GM23338 (cell line): ENCODE data around the gene TAS2R30. TPM values are rescaled to one million over a fixed set of nuclear protein-coding genes. Genes with fewer than 3 reads are reported as not detected.

Experiments used
- ATAC-seq: fragments of 200-7000 bp; cut with Tn5 transposase; 3 replicates; pipeline ENCODE4 v1.9.1; 2020
- DNase-seq: peaks from one replicate; pipeline ENCODE4 v3.0.0-alpha.2; 2015; ENCODE audit warnings: low spot score
- H2AFZ ChIP-seq: fragments of 200-600 bp; sonication (generic); 2 replicates; pipeline ENCODE4 v1.8.0; 2016; ENCODE audit warnings: antibody characterized with exemption, mild to moderate bottlenecking, moderate library complexity
- H3F3A ChIP-seq: fragments of 200-600 bp; sonication (generic); replicated peaks from 2 replicates; pipeline ENCODE4 v1.8.0; 2017; ENCODE audit warnings: antibody characterized with exemption, mixed run types, low read depth
- H3K27ac ChIP-seq: fragments of 200-600 bp; sonication (generic); 2 replicates; pipeline ENCODE4 v1.6.1; 2016; ENCODE audit warnings: low read depth
- H3K27me3 ChIP-seq: fragments of 200-600 bp; sonication (generic); 2 replicates; pipeline ENCODE4 v1.8.0; 2016; ENCODE audit warnings: mild to moderate bottlenecking, mixed run types, moderate library complexity; ENCODE audit not compliant: insufficient read depth
- H3K36me3 ChIP-seq: fragments of 200-600 bp; sonication (generic); 2 replicates; pipeline ENCODE4 v1.8.0; 2016; ENCODE audit warnings: mild to moderate bottlenecking; ENCODE audit not compliant: insufficient read depth
- H3K4me1 ChIP-seq: fragments of 200-600 bp; sonication (generic); 2 replicates; pipeline ENCODE4 v1.8.0; 2016; ENCODE audit warnings: mild to moderate bottlenecking, moderate library complexity; ENCODE audit not compliant: insufficient read depth
- H3K4me2 ChIP-seq: fragments of 200-600 bp; sonication (generic); 2 replicates; pipeline ENCODE4 v1.7.1; 2017; ENCODE audit warnings: mixed run types
- H3K4me3 ChIP-seq: fragments of 200-600 bp; sonication (generic); 2 replicates; pipeline ENCODE4 v1.6.1; 2016; ENCODE audit warnings: mixed run types
- H3K79me2 ChIP-seq: fragments of 200-600 bp; sonication (generic); replicated peaks from 2 replicates; pipeline ENCODE4 v1.8.0; 2017; ENCODE audit warnings: mild to moderate bottlenecking; ENCODE audit not compliant: insufficient read depth
- H3K9me2 ChIP-seq: fragments of 200-600 bp; sonication (generic); 2 replicates; pipeline ENCODE4 v1.8.0; 2017; ENCODE audit not compliant: insufficient read depth
- H4K20me1 ChIP-seq: fragments of 200-600 bp; sonication (generic); replicated peaks from 2 replicates; pipeline ENCODE4 v1.8.0; 2017; ENCODE audit warnings: mild to moderate bottlenecking; ENCODE audit not compliant: insufficient read depth
- H3K27ac Mint-ChIP-seq: 2 replicates; pipeline ENCODE4 v1.8.0; 2020; ENCODE audit warnings: inconsistent platforms, mild to moderate bottlenecking, moderate library complexity, mixed read lengths
- H3K27me3 Mint-ChIP-seq: 3 replicates; pipeline ENCODE4 v1.8.0; 2022; ENCODE audit warnings: low read depth, mild to moderate bottlenecking, moderate library complexity, mixed read lengths, inconsistent platforms; ENCODE audit not compliant: insufficient read depth, poor library complexity
- H3K36me3 Mint-ChIP-seq: 3 replicates; pipeline ENCODE4 v1.8.0; 2021; ENCODE audit warnings: low read depth, mild to moderate bottlenecking, inconsistent platforms, moderate library complexity, mixed read lengths
- H3K4me1 Mint-ChIP-seq: 3 replicates; pipeline ENCODE4 v1.8.0; 2020; ENCODE audit warnings: mild to moderate bottlenecking, inconsistent platforms, mixed read lengths
- H3K4me3 Mint-ChIP-seq: 3 replicates; pipeline ENCODE4 v1.8.0; 2021; ENCODE audit warnings: moderate library complexity, mild to moderate bottlenecking, inconsistent platforms, mixed read lengths
- H3K9me3 Mint-ChIP-seq: 3 replicates; pipeline ENCODE4 v1.8.0; 2020; ENCODE audit warnings: moderate library complexity, mild to moderate bottlenecking, inconsistent platforms, mixed read lengths
- CREB1 ChIP-seq: fragments of 250-450 bp; sonication (Bioruptor Pico); IDR thresholded peaks from 2 replicates; pipeline ENCODE4 v1.5.0; 2020; ENCODE audit warnings: low read depth, mild to moderate bottlenecking, moderate library complexity
- EZH2 ChIP-seq: fragments of 200-600 bp; sonication (generic); IDR thresholded peaks from one replicate; pipeline ENCODE4 v1.8.0; 2017; ENCODE audit warnings: antibody characterized with exemption, mild to moderate bottlenecking, low read depth; ENCODE audit not compliant: unreplicated experiment
- EZH2phosphoT487 ChIP-seq: fragments of 200-600 bp; sonication (generic); IDR thresholded peaks from one replicate; pipeline ENCODE4 v1.8.1; 2018; ENCODE audit warnings: antibody characterized with exemption; ENCODE audit not compliant: unreplicated experiment
- JUNB ChIP-seq: IDR thresholded peaks from one replicate; pipeline ENCODE4 v1.6.1; 2016; ENCODE audit warnings: antibody characterized with exemption; ENCODE audit not compliant: unreplicated experiment
- NANOG ChIP-seq: IDR thresholded peaks from 2 replicates; pipeline ENCODE4 v1.6.1; 2016; ENCODE audit warnings: antibody characterized with exemption, borderline replicate concordance
- POLR2AphosphoS5 ChIP-seq: IDR thresholded peaks from 2 replicates; pipeline ENCODE4 v1.6.1; 2016; ENCODE audit warnings: antibody characterized with exemption, low read depth
- STAT1 ChIP-seq: IDR thresholded peaks from one replicate; pipeline ENCODE4 v1.6.1; 2016; ENCODE audit warnings: antibody characterized with exemption; ENCODE audit not compliant: unreplicated experiment
- ZNF114 ChIP-seq: fragments of 250-450 bp; sonication (Bioruptor Pico); IDR thresholded peaks from 2 replicates; pipeline ENCODE4 v1.5.0; 2020; ENCODE audit warnings: mild to moderate bottlenecking, moderate library complexity
- ZNF331 ChIP-seq: fragments of 250-450 bp; sonication (Bioruptor Pico); IDR thresholded peaks from 2 replicates; pipeline ENCODE4 v1.5.0; 2020; ENCODE audit warnings: low read depth, mild to moderate bottlenecking, moderate library complexity
- polyA plus RNA-seq: library from polyadenylated mRNA; unstranded; fragments of >200 nt; fragmentation: Nextera tagmentation; extraction: Ambion mirVana; gene quantifications from 2 replicates; pipeline ENCODE4 v1.2.1, GENCODE V29; 2016
- total RNA-seq: library from RNA; depleted of rRNA; stranded (reverse); fragments of >200 nt; shearing (Covaris generic); gene quantifications from 2 replicates; pipeline ENCODE4 v1.2.3, GENCODE V29; 2014
- TF ChIP-seq, protein P1 (sequence below): fragments of 250-450 bp; sonication (Bioruptor Pico); IDR thresholded peaks from 2 replicates; pipeline ENCODE4 v1.5.0; 2020; ENCODE audit warnings: mild to moderate bottlenecking, moderate library complexity
- TF ChIP-seq, protein P2 (sequence below): IDR thresholded peaks from one replicate; pipeline ENCODE4 v1.6.1; 2018; ENCODE audit warnings: antibody characterized with exemption; ENCODE audit not compliant: unreplicated experiment
- TF ChIP-seq, protein P3 (sequence below), 2 experiments: fragments of 200-600 bp in 1 of 2; sonication (generic) in 1 of 2; conservative IDR thresholded peaks; 2 replicates each; pipeline versions ENCODE4 v1.5.1 to v1.6.1; 2016 to 2017; ENCODE audit warnings: antibody characterized with exemption in 2 of 2, low read depth in 2 of 2, mild to moderate bottlenecking in 2 of 2, moderate library complexity in 1 of 2
- TF ChIP-seq, protein P4 (sequence below): IDR thresholded peaks from 2 replicates; pipeline ENCODE4 v1.6.1; 2016; ENCODE audit warnings: antibody characterized with exemption

Gene TAS2R30
- total and polyA plus RNA-seq, 2 experiments from 2014 or later = 0.39 to 13.7 TPM

DNA sequence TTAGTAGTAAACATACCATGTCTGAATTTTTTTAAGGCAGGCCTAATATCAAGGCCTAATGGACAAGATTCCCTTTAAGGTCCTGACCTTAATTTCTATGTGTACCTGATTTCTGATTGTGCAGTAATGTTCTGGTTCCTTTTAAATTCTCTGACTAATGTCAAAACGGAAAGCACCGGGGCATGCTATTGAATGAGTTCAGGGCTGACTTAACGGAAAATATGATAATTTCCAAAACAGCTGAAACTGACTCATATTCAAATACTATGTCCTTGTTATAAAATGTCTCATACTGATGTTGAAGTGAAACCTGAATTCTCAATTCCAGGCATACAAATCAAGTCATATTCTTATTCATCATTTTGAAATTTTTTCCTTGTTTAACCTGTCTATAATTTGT, 49.0 kb downstream of the TAS2R30 start:
- no peaks in the 10 kb centered on the region for H3K27me3 Mint-ChIP-seq
- peaks cover 28% of the 10 kb centered on the region for H3K36me3 Mint-ChIP-seq
- no peaks in the 10 kb centered on the region for H3K36me3 ChIP-seq
- no peaks in the 10 kb centered on the region for H3K9me2 ChIP-seq
- DNase-seq (no peak), ATAC-seq (no peak)
- H3K4me1 ChIP-seq = no peaks in the 10 kb centered on the region
- H3K4me2 ChIP-seq = no peak overlapping the region
- no peaks in the 10 kb centered on the region for H3K4me1 Mint-ChIP-seq
- H3K9me3 Mint-ChIP-seq = peaks cover 21% of the 10 kb centered on the region
- no peak overlapping the region for H2AFZ ChIP-seq
- H3K27ac Mint-ChIP-seq = no peak overlapping the region
- no peak overlapping the region for H3K27ac ChIP-seq
- H3K4me3 Mint-ChIP-seq = no peak overlapping the region
- no peaks in the 10 kb centered on the region for H3F3A ChIP-seq
- no peaks in the 10 kb centered on the region for H3K27me3 ChIP-seq
- no peaks in the 10 kb centered on the region for H4K20me1 ChIP-seq
- no peak for TF ChIP-seq EZH2
- TF ChIP-seq, protein P1, sequence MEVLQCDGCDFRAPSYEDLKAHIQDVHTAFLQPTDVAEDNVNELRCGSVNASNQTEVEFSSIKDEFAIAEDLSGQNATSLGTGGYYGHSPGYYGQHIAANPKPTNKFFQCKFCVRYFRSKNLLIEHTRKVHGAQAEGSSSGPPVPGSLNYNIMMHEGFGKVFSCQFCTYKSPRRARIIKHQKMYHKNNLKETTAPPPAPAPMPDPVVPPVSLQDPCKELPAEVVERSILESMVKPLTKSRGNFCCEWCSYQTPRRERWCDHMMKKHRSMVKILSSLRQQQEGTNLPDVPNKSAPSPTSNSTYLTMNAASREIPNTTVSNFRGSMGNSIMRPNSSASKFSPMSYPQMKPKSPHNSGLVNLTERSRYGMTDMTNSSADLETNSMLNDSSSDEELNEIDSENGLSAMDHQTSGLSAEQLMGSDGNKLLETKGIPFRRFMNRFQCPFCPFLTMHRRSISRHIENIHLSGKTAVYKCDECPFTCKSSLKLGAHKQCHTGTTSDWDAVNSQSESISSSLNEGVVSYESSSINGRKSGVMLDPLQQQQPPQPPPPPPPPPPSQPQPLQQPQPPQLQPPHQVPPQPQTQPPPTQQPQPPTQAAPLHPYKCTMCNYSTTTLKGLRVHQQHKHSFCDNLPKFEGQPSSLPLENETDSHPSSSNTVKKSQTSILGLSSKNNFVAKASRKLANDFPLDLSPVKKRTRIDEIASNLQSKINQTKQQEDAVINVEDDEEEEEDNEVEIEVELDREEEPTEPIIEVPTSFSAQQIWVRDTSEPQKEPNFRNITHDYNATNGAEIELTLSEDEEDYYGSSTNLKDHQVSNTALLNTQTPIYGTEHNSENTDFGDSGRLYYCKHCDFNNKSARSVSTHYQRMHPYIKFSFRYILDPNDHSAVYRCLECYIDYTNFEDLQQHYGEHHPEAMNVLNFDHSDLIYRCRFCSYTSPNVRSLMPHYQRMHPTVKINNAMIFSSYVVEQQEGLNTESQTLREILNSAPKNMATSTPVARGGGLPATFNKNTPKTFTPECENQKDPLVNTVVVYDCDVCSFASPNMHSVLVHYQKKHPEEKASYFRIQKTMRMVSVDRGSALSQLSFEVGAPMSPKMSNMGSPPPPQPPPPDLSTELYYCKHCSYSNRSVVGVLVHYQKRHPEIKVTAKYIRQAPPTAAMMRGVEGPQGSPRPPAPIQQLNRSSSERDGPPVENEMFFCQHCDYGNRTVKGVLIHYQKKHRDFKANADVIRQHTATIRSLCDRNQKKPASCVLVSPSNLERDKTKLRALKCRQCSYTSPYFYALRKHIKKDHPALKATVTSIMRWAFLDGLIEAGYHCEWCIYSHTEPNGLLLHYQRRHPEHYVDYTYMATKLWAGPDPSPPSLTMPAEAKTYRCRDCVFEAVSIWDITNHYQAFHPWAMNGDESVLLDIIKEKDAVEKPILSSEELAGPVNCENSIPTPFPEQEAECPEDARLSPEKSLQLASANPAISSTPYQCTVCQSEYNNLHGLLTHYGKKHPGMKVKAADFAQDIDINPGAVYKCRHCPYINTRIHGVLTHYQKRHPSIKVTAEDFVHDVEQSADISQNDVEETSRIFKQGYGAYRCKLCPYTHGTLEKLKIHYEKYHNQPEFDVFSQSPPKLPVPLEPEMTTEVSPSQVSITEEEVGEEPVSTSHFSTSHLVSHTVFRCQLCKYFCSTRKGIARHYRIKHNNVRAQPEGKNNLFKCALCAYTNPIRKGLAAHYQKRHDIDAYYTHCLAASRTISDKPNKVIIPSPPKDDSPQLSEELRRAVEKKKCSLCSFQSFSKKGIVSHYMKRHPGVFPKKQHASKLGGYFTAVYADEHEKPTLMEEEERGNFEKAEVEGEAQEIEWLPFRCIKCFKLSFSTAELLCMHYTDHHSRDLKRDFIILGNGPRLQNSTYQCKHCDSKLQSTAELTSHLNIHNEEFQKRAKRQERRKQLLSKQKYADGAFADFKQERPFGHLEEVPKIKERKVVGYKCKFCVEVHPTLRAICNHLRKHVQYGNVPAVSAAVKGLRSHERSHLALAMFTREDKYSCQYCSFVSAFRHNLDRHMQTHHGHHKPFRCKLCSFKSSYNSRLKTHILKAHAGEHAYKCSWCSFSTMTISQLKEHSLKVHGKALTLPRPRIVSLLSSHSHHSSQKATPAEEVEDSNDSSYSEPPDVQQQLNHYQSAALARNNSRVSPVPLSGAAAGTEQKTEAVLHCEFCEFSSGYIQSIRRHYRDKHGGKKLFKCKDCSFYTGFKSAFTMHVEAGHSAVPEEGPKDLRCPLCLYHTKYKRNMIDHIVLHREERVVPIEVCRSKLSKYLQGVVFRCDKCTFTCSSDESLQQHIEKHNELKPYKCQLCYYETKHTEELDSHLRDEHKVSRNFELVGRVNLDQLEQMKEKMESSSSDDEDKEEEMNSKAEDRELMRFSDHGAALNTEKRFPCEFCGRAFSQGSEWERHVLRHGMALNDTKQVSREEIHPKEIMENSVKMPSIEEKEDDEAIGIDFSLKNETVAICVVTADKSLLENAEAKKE = no peak
- TF ChIP-seq, protein P2, sequence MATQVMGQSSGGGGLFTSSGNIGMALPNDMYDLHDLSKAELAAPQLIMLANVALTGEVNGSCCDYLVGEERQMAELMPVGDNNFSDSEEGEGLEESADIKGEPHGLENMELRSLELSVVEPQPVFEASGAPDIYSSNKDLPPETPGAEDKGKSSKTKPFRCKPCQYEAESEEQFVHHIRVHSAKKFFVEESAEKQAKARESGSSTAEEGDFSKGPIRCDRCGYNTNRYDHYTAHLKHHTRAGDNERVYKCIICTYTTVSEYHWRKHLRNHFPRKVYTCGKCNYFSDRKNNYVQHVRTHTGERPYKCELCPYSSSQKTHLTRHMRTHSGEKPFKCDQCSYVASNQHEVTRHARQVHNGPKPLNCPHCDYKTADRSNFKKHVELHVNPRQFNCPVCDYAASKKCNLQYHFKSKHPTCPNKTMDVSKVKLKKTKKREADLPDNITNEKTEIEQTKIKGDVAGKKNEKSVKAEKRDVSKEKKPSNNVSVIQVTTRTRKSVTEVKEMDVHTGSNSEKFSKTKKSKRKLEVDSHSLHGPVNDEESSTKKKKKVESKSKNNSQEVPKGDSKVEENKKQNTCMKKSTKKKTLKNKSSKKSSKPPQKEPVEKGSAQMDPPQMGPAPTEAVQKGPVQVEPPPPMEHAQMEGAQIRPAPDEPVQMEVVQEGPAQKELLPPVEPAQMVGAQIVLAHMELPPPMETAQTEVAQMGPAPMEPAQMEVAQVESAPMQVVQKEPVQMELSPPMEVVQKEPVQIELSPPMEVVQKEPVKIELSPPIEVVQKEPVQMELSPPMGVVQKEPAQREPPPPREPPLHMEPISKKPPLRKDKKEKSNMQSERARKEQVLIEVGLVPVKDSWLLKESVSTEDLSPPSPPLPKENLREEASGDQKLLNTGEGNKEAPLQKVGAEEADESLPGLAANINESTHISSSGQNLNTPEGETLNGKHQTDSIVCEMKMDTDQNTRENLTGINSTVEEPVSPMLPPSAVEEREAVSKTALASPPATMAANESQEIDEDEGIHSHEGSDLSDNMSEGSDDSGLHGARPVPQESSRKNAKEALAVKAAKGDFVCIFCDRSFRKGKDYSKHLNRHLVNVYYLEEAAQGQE = no peak
- TF ChIP-seq, protein P3, sequence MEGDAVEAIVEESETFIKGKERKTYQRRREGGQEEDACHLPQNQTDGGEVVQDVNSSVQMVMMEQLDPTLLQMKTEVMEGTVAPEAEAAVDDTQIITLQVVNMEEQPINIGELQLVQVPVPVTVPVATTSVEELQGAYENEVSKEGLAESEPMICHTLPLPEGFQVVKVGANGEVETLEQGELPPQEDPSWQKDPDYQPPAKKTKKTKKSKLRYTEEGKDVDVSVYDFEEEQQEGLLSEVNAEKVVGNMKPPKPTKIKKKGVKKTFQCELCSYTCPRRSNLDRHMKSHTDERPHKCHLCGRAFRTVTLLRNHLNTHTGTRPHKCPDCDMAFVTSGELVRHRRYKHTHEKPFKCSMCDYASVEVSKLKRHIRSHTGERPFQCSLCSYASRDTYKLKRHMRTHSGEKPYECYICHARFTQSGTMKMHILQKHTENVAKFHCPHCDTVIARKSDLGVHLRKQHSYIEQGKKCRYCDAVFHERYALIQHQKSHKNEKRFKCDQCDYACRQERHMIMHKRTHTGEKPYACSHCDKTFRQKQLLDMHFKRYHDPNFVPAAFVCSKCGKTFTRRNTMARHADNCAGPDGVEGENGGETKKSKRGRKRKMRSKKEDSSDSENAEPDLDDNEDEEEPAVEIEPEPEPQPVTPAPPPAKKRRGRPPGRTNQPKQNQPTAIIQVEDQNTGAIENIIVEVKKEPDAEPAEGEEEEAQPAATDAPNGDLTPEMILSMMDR (conservative IDR thresholded peaks at IDR 0.05; ENCODE audit: low read depth in 2 of 2) = no peak
- TF ChIP-seq ZNF331 (CRISPR knock-in tag) = no peak
- no peak for TF ChIP-seq CREB1
- no peak for TF ChIP-seq POLR2AphosphoS5
- TF ChIP-seq STAT1 = no peak
- no peak for TF ChIP-seq JUNB
- TF ChIP-seq, protein P4, sequence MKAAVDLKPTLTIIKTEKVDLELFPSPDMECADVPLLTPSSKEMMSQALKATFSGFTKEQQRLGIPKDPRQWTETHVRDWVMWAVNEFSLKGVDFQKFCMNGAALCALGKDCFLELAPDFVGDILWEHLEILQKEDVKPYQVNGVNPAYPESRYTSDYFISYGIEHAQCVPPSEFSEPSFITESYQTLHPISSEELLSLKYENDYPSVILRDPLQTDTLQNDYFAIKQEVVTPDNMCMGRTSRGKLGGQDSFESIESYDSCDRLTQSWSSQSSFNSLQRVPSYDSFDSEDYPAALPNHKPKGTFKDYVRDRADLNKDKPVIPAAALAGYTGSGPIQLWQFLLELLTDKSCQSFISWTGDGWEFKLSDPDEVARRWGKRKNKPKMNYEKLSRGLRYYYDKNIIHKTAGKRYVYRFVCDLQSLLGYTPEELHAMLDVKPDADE = no peak
- TF ChIP-seq NANOG = no peak
- no peak for TF ChIP-seq ZNF114
- TF ChIP-seq EZH2phosphoT487 = no peak
- H3K79me2 ChIP-seq = no peaks in the 10 kb centered on the region
- no peak overlapping the region for H3K4me3 ChIP-seq
